HEK293T (cell line): ENCODE measurements around the gene UPF3B.
"Not testable (repeated sequence)": the region's sequence is repeated elsewhere in the genome, so short reads cannot be mapped to it uniquely, and the experiment has no call there.

Experiments
- CTCF ChIA-PET: fragments of 350-600 bp; formaldehyde crosslinking; extraction: SDS; loops from one replicate; lab custom pipeline; 2021; ENCODE audit warnings: antibody characterized with exemption, inconsistent platforms; lab: Yijun Ruan, JAX
- POLR2A ChIA-PET: fragments of 350-600 bp; formaldehyde crosslinking; extraction: SDS; loops from one replicate; lab custom pipeline; 2020; ENCODE audit warnings: antibody characterized with exemption, inconsistent platforms; lab: Yijun Ruan, JAX
- DNase-seq: peaks from one replicate; pipeline ENCODE4 v3.0.0; 2012; ENCODE audit warnings: mixed read lengths; ENCODE audit errors: extremely low spot score
- ARNT ChIP-seq: fragments of 450-650 bp; IDR thresholded peaks from 2 replicates; pipeline ENCODE4 v1.6.1; 2017; ENCODE audit warnings: mild to moderate bottlenecking
- BHLHE40 ChIP-seq: fragments of 450-650 bp; IDR thresholded peaks from 2 replicates; pipeline ENCODE4 v1.6.1; 2016; ENCODE audit warnings: mild to moderate bottlenecking, moderate library complexity, borderline replicate concordance
- CTBP1 ChIP-seq: fragments of 450-650 bp; IDR thresholded peaks from 2 replicates; pipeline ENCODE4 v1.6.1; 2016; ENCODE audit warnings: borderline replicate concordance
- ELF4 ChIP-seq: fragments of 450-650 bp; IDR thresholded peaks from 2 replicates; pipeline ENCODE4 v1.6.1; 2017; ENCODE audit warnings: antibody characterized with exemption
- FOXA1 ChIP-seq: fragments of 450-650 bp; IDR thresholded peaks from 2 replicates; pipeline ENCODE4 v1.6.1; 2016; ENCODE audit warnings: mild to moderate bottlenecking
- FOXK2 ChIP-seq: fragments of 450-650 bp; IDR thresholded peaks from 2 replicates; pipeline ENCODE4 v1.6.1; 2016; ENCODE audit warnings: mild to moderate bottlenecking
- FOXM1 ChIP-seq: fragments of 450-650 bp; IDR thresholded peaks from 2 replicates; pipeline ENCODE4 v1.6.1; 2017; ENCODE audit warnings: mild to moderate bottlenecking, borderline replicate concordance
- HDGF ChIP-seq: fragments of 450-650 bp; IDR thresholded peaks from 2 replicates; pipeline ENCODE4 v1.6.1; 2017; ENCODE audit warnings: antibody characterized with exemption, borderline replicate concordance
- L3MBTL2 ChIP-seq: fragments of 450-650 bp; conservative IDR thresholded peaks from 2 replicates; pipeline ENCODE4 v1.6.1; 2016; ENCODE audit warnings: mild to moderate bottlenecking
- LEF1 ChIP-seq: fragments of 450-650 bp; IDR thresholded peaks from 2 replicates; pipeline ENCODE4 v1.6.1; 2017; ENCODE audit warnings: mild to moderate bottlenecking, borderline replicate concordance
- SP1 ChIP-seq: fragments of 450-650 bp; IDR thresholded peaks from 2 replicates; pipeline ENCODE4 v1.6.1; 2017
- TARDBP ChIP-seq: fragments of 450-650 bp; IDR thresholded peaks from 2 replicates; pipeline ENCODE4 v1.6.1; 2016
- ZNF384 ChIP-seq: fragments of 450-650 bp; IDR thresholded peaks from 2 replicates; pipeline ENCODE4 v1.6.1; 2016
- TF ChIP-seq, protein P1 (sequence below): fragments of 450-650 bp; IDR thresholded peaks from 2 replicates; pipeline ENCODE4 v1.6.1; 2016

The UPF3B gene

DNA sequence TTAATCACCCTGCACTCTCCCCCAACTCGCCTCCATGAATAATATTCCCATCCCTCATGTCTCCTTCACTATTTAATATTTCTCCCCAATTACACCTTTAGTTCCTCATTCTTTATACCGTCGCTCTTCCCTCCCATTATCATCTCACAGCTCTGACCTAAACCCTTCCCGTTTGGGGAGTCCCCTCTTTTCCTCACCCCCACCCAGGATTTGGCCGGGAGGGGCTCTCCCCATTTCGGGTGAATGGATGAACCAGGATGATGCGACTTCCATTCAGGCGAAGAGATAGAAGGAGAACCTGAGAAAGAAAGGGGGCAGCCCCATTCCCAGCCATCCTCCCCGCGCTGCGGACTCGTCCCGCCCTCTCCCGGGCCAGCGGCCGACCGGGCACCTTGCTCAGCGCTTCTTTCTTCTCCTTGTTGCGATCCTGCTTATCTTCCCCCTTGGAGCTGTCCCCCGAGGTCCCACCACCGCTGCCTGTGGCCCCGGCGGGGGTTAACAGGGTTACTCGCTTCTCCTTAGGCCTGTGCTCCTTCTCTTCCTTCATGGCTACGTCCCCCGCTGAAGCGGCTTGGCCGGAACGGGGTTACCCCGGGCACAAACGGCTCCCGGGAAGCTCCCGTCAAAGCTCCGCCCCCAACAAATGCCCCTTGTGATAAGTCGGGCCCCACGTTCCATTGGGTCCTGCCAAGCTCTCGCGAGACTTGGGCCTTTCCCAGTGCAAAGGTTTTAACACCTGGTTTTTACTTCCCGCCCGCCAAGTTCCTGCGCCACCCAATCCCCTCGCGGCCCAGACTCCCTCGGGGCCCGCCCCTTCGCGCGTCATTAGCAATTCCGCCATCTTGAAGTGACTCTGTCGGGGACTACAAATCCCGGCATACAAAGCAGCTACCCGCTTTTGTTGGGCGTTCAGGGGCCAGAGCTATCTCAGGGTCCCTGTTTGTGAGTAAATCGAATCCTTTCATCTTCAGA is at the start of gene UPF3B:
Gene UPF3B (minus strand): TSS at position 582 of the 972 bp plus-strand sequence. CDS start 35 bp downstream, at position 547.
- TF ChIP-seq, protein P1, sequence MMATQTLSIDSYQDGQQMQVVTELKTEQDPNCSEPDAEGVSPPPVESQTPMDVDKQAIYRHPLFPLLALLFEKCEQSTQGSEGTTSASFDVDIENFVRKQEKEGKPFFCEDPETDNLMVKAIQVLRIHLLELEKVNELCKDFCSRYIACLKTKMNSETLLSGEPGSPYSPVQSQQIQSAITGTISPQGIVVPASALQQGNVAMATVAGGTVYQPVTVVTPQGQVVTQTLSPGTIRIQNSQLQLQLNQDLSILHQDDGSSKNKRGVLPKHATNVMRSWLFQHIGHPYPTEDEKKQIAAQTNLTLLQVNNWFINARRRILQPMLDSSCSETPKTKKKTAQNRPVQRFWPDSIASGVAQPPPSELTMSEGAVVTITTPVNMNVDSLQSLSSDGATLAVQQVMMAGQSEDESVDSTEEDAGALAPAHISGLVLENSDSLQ = peak; percentile 50
- peak; percentile 76 for TF ChIP-seq L3MBTL2
- peak; percentile 71; the same call in 1 of the 2 replicates for TF ChIP-seq SP1
- no peak for TF ChIP-seq ARNT
- 0 out of 2 replicates have a peak, but pooled peaks have one; percentile 26 for TF ChIP-seq ELF4
- no peak for TF ChIP-seq LEF1

DNA sequence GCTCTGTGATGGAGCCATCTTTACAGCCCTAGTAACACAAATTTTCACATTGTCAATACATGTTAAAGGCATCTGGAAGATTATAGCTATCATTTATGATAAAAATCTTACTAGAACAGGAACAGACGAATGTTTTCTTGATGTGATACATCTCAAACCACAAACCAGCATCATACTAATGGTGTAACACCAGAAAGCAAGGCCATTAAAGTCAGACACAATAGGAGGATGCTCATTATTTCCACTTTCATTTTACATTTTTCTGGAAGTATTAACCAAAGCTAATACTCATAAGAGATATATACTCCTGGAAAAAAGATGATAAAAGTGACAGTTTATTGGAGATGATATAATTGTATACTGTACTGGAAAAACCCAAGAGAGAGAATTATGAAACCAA is 48.2 kb upstream of the UPF3B start:
- DNase-seq = no peak
- TF ChIP-seq ARNT (no peak), LEF1 (no peak), HDGF (no peak), CTBP1 (no peak), BHLHE40 (no peak), FOXM1 (no peak)
- POLR2A ChIA-PET = no interaction called here
- CTCF ChIA-PET = no interaction called here

More for the DNA sequence above, at the start of gene UPF3B:
- peak; percentile 99 for DNase-seq
- CTCF ChIA-PET = interaction anchor here (0.6 to 0.7 kb wide), 3 partner anchors 18 to 81 kb away, joined by 3 read pairs; no protein-coding TSS in a partner anchor
- POLR2A ChIA-PET = interaction anchor here (0.6 to 4.7 kb wide), 18 partner anchors 8 to 375 kb away, joined by 3 to 52 read pairs (median 5); partner anchors contain the start of genes NDUFA1, RNF113A, RPL39 and SOWAHD

- TF ChIP-seq FOXA1 = no peak
- no peak for TF ChIP-seq TARDBP
- no peak for TF ChIP-seq CTBP1
- no peak for TF ChIP-seq ZNF384
- no peak for TF ChIP-seq ARNT
- TF ChIP-seq, protein P1 = no peak
- TF ChIP-seq HDGF = no peak
- no peak for TF ChIP-seq FOXK2
- TF ChIP-seq L3MBTL2 = no peak
- DNase-seq = no peak
- POLR2A ChIA-PET = interaction anchor here (1.5 kb wide), 1 partner anchor 11 kb away, joined by 6 read pairs; no protein-coding TSS in a partner anchor
- CTCF ChIA-PET = interaction anchor here (0.7 kb wide), 1 partner anchor 11 kb away, joined by 7 read pairs; no protein-coding TSS in a partner anchor
These were observed 46.4 kb upstream of the UPF3B start for GRCh38 chrX:119899125-119899524.

DNA sequence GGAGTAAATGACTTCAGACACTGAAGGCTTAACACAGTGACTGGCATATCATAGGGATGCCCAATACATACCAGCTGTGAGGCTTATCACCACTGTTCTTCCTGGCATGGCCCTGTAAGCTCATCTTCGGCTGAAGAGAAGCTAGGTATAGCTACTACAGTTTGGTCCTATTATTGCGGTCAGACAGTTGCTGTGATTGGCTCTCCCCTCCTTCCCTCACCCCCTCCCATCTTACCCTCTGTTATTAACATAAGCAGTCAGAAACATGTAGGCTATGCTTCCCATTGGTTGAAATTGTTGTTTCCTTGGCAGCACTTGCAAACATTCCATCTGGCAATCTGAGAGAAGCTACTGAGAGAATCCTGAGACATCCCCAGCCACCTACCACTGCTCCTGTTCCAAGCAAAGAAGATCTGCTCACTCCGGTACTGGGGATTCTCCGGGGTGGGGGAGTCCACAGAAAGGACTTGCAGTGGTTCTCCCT is 43.1 kb upstream of the UPF3B start, which contains the start of gene AKAP14:
Gene AKAP14 (plus strand): TSS at position 51 of the 484 bp plus-strand sequence. CDS start 7,331 bp downstream, outside the sequence.
- no peak for DNase-seq
- ChIA-PET POLR2A (no interaction called here), CTCF (no interaction called here)
- TF ChIP-seq BHLHE40 (no peak), ARNT (no peak)
- TF ChIP-seq, protein P1 = no peak

DNA sequence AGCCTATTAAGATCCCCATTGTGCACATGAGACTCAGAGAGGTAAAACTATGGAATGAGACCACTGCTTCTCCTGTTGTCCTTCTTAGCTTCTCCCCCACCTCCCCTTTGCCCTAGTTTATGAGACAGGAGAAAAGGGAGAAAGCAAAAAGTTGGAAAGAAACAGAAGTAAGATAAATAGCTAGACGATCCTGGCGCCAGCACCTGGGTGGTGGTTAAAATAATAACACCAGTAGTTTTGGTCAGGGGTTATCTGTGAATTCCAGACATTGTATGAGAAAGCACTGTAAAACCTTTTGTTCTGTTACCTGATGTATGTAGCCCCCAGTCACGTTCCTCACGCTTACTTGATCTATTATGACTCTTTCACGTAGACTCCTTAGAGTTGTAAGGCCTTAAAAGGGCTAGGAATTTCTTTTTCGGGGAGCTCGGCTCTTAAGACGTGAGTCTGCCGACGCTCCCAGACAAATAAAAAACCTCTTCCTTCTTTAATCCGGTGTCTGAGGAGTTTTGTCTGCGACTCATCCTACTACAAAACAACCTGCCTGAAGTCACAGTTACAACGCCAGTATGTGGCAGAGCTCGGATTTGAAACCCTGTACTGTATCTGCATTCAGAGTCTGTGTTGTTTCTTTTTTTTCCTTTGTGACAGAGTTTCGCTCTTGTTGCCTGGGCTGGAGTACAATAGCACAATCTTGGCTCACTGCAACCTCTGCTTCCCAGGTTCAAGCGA is 39.4 kb upstream of the UPF3B start:
- ChIA-PET POLR2A (interaction anchor here (1.0 to 1.4 kb wide), 5 partner anchors 22 to 669 kb away, joined by 3 to 5 read pairs (median 4); partner anchors contain the start of genes CUL4B, RPL39 and UPF3B), CTCF (interaction anchor here (0.6 kb wide), 1 partner anchor 235 kb away, joined by 4 read pairs; no protein-coding TSS in a partner anchor)
- not testable (repeated sequence) for DNase-seq

GRCh38 chrX:119890626-119891025 is 37.9 kb upstream of the UPF3B start:
- CTCF ChIA-PET, DNase-seq: not testable (repeated sequence)
- POLR2A ChIA-PET = interaction anchor here (1.1 kb wide), 1 partner anchor 20 kb away, joined by 3 read pairs; no protein-coding TSS in a partner anchor
